ENCODE measurements around the gene AMMECR1L. TPM values are rescaled to one million over a fixed set of nuclear protein-coding genes. Genes with fewer than 3 reads are reported as not detected.

Gene AMMECR1L
- total RNA-seq, 1 experiment from 2014 or later, result 31.1 TPM

Other genes starting within 250 kb of the AMMECR1L start
- not detected in 2 replicates for gene GPR17, start 239.8 kb downstream of the AMMECR1L start, total RNA-seq (2022)
- not detected in 2 replicates for gene LIMS2, start 210.4 kb downstream of the AMMECR1L start, total RNA-seq (2022)
- gene SFT2D3, start 184.5 kb downstream of the AMMECR1L start, total RNA-seq (2022), result 3.6 and 4.1 TPM in 2 replicates
- 46.7 and 50.0 TPM in 2 replicates for gene WDR33, start 74.8 kb downstream of the AMMECR1L start, total RNA-seq (2022)
- 31.0 and 34.3 TPM in 2 replicates for gene POLR2D, start 27.8 kb downstream of the AMMECR1L start, total RNA-seq (2022)
- gene SAP130, start 142.1 kb upstream of the AMMECR1L start, total RNA-seq (2022), result 18.8 and 23.5 TPM in 2 replicates
- gene UGGT1, start 205.2 kb upstream of the AMMECR1L start, total RNA-seq (2022), result 80.3 and 102 TPM in 2 replicates

Measured in MCF 10A (cell line).